Stromal cell of bone marrow (primary cell): ENCODE results near the gene PFDN4.

Source experiments
- DNase-seq: peaks from one replicate; pipeline ENCODE4 v3.0.0-alpha.2; 2012; ENCODE audit warnings: low read depth

The PFDN4 gene

GRCh38 chr20:54207743-54208547 is at the start of gene PFDN4:
TSS of gene PFDN4 (plus strand) at chr20:54208087. CDS start at chr20:54208101, 14 bp downstream.
- peak; percentile 66 for DNase-seq

- no peak for DNase-seq
Measured at GRCh38 chr20:54158226-54158625, 49.7 kb upstream of the PFDN4 start.

- DNase-seq = no peak
Measured at GRCh38 chr20:54158856-54159418, 49.0 kb upstream of the PFDN4 start.

GRCh38 chr20:54160065-54161007 is 47.6 kb upstream of the PFDN4 start:
- no peak for DNase-seq

- no peak for DNase-seq
Measured at GRCh38 chr20:54161008-54161820, 46.7 kb upstream of the PFDN4 start.

GRCh38 chr20:54161821-54162149 is 46.1 kb upstream of the PFDN4 start:
- no peak for DNase-seq

- DNase-seq = no peak
Measured at GRCh38 chr20:54162378-54163009, 45.4 kb upstream of the PFDN4 start.

GRCh38 chr20:54163402-54163801 is 44.5 kb upstream of the PFDN4 start:
- DNase-seq = no peak

- DNase-seq = no peak
Measured at GRCh38 chr20:54165014-54165413, 42.9 kb upstream of the PFDN4 start.

GRCh38 chr20:54165803-54166202 is 42.1 kb upstream of the PFDN4 start:
- DNase-seq = no peak

GRCh38 chr20:54166987-54167662 is 40.8 kb upstream of the PFDN4 start:
- no peak for DNase-seq

GRCh38 chr20:54167909-54168872 is 39.7 kb upstream of the PFDN4 start:
- DNase-seq = no peak

- DNase-seq = no peak
Measured at GRCh38 chr20:54168961-54169862, 38.7 kb upstream of the PFDN4 start.

GRCh38 chr20:54170026-54170471 is 37.8 kb upstream of the PFDN4 start:
- DNase-seq = no peak

GRCh38 chr20:54170963-54171362 is 36.9 kb upstream of the PFDN4 start:
- no peak for DNase-seq

GRCh38 chr20:54172532-54172855 is 35.4 kb upstream of the PFDN4 start:
- DNase-seq = no peak

- no peak for DNase-seq
Measured at GRCh38 chr20:54172856-54173652, 34.8 kb upstream of the PFDN4 start.
